HG03469 (cell line): Measurements from ENCODE around the gene HMGB1.

Source experiments
- ATAC-seq: cut with Tn5 transposase; IDR thresholded peaks from one replicate; pipeline ENCODE4 v1.9.1; 2021; ENCODE audit warnings: mild to moderate bottlenecking, moderate library complexity, moderate number of reproducible peaks; ENCODE audit not compliant: unreplicated experiment

The HMGB1 gene

GRCh38 chr13:30435911-30436451 lies 29.8 kb downstream of the HMGB1 start:
- no peak for ATAC-seq

GRCh38 chr13:30431269-30431940 lies 34.3 kb downstream of the HMGB1 start:
- ATAC-seq = no peak

- ATAC-seq = peak; percentile 70
These were observed 35.7 kb downstream of the HMGB1 start for GRCh38 chr13:30429721-30430694.

GRCh38 chr13:30429235-30429634 lies 36.5 kb downstream of the HMGB1 start:
- no peak for ATAC-seq

GRCh38 chr13:30423891-30424290 lies 41.8 kb downstream of the HMGB1 start:
- no peak for ATAC-seq

- ATAC-seq = no peak
These were observed 43.5 kb downstream of the HMGB1 start, which contains the start of gene UBE2L5 for GRCh38 chr13:30422054-30422839. Gene UBE2L5, plus strand, starts transcription at chr13:30422493. Its CDS starts 5,498 bp downstream, at chr13:30427991.

GRCh38 chr13:30421093-30422053 lies 44.4 kb downstream of the HMGB1 start:
- no peak for ATAC-seq

- no peak for ATAC-seq
These were observed 46.8 kb downstream of the HMGB1 start for GRCh38 chr13:30418717-30419459.

GRCh38 chr13:30418075-30418716 lies 47.5 kb downstream of the HMGB1 start:
- no peak for ATAC-seq

- no peak for ATAC-seq
These were observed 49.3 kb downstream of the HMGB1 start for GRCh38 chr13:30416471-30416870.

GRCh38 chr13:30415430-30416030 lies 50.2 kb downstream of the HMGB1 start:
- no peak for ATAC-seq

GRCh38 chr13:30413842-30414241 lies 51.9 kb downstream of the HMGB1 start:
- ATAC-seq = no peak

- ATAC-seq = no peak
These were observed 53.4 kb downstream of the HMGB1 start for GRCh38 chr13:30412346-30412745.

GRCh38 chr13:30410705-30411125 lies 55.0 kb downstream of the HMGB1 start:
- ATAC-seq = no peak

GRCh38 chr13:30409886-30410704 lies 55.6 kb downstream of the HMGB1 start:
- no peak for ATAC-seq

- ATAC-seq = peak; percentile 74
These were observed 57.2 kb downstream of the HMGB1 start for GRCh38 chr13:30408319-30409101.
